GM12874 (cell line): ENCODE data around the gene CFAP157.

Source experiments
- CTCF ChIP-seq: IDR thresholded peaks from 2 replicates; pipeline ENCODE4 v1.5.1; 2011; ENCODE audit warnings: low read depth, mild to moderate bottlenecking, control low read depth, low read length, moderate library complexity; ENCODE audit not compliant: insufficient read depth

CFAP157 gene

GRCh38 chr9:127683723-127684122 lies 23.1 kb upstream of the CFAP157 start:
- no peak for TF ChIP-seq CTCF

- TF ChIP-seq CTCF, result no peak
Measured at GRCh38 chr9:127684576-127684975, 22.2 kb upstream of the CFAP157 start.

- TF ChIP-seq CTCF, result no peak
Measured at GRCh38 chr9:127686461-127687393, 20.1 kb upstream of the CFAP157 start.

GRCh38 chr9:127689329-127690000 lies 17.3 kb upstream of the CFAP157 start:
- TF ChIP-seq CTCF, result no peak

- TF ChIP-seq CTCF, result no peak
Measured at GRCh38 chr9:127690735-127691134, 16.1 kb upstream of the CFAP157 start.

- TF ChIP-seq CTCF, result no peak
Measured at GRCh38 chr9:127692071-127692470, 14.7 kb upstream of the CFAP157 start.

- TF ChIP-seq CTCF, result no peak
Measured at GRCh38 chr9:127693143-127693542, 13.6 kb upstream of the CFAP157 start.
